Panc1 (cell line): ENCODE measurements around the gene GIMAP6. TPM values are rescaled to one million over a fixed set of nuclear protein-coding genes. Genes with fewer than 3 reads are reported as not detected.

Experiments used
- total RNA-seq: library from RNA; stranded (reverse); gene quantifications from one replicate; pipeline ENCODE4 v1.2.1, GENCODE V29; 2021; ENCODE audit not compliant: unreplicated experiment

GIMAP6 gene
- total RNA-seq, 1 experiment from 2014 or later = 0.23 TPM

Other genes with a start within 250 kb of the GIMAP6 start
- 0.10 TPM for gene GIMAP8, start 181.8 kb downstream of the GIMAP6 start, total RNA-seq
- 0.33 TPM for gene GIMAP7, start 117.5 kb downstream of the GIMAP6 start, total RNA-seq
- 0.26 TPM for gene GIMAP4, start 65.0 kb downstream of the GIMAP6 start, total RNA-seq
- gene GIMAP2, start 53.3 kb upstream of the GIMAP6 start, total RNA-seq = 1.5 TPM
- gene GIMAP1, start 84.2 kb upstream of the GIMAP6 start, total RNA-seq = 0.05 TPM
- 0.51 TPM for gene GIMAP5, start 105.0 kb upstream of the GIMAP6 start, total RNA-seq
- 0.31 TPM for gene TMEM176B, start 168.0 kb upstream of the GIMAP6 start, total RNA-seq
- gene TMEM176A, start 168.4 kb upstream of the GIMAP6 start, total RNA-seq = 0.39 TPM
- 0.15 TPM for gene AOC1, start 220.1 kb upstream of the GIMAP6 start, total RNA-seq